ENCODE measurements around the gene CD44. TPM values are rescaled to one million over a fixed set of nuclear protein-coding genes. Genes with fewer than 3 reads are reported as not detected.

Gene CD44
- total RNA-seq, 1 donor from 2014 or later, result 155 TPM

GRCh38 chr11:35169112-35169511, 30.1 kb downstream of the CD44 start:
- Mint-ChIP-seq H3K4me3 (ENCODE audit: unreplicated experiment) (no peak overlapping the region), H3K27ac (ENCODE audit: unreplicated experiment) (no peak overlapping the region), H3K36me3 (ENCODE audit: low read depth, unreplicated experiment) (peaks cover 4% of the 10 kb centered on the region), H3K9me3 (ENCODE audit: unreplicated experiment) (no peaks in the 10 kb centered on the region), H3K27me3 (ENCODE audit: unreplicated experiment) (no peaks in the 10 kb centered on the region), H3K4me1 (ENCODE audit: unreplicated experiment) (peaks cover 42% of the 10 kb centered on the region)
- no peak for TF ChIP-seq CTCF (IDR thresholded peaks at IDR 0.05; ENCODE audit: unreplicated experiment)
- no peak for DNase-seq (ENCODE audit: low spot score)

- Mint-ChIP-seq H3K36me3 (ENCODE audit: low read depth, unreplicated experiment) (peaks cover 4% of the 10 kb centered on the region), H3K4me3 (ENCODE audit: unreplicated experiment) (no peak overlapping the region), H3K9me3 (ENCODE audit: unreplicated experiment) (no peaks in the 10 kb centered on the region), H3K4me1 (ENCODE audit: unreplicated experiment) (peaks cover 45% of the 10 kb centered on the region), H3K27ac (ENCODE audit: unreplicated experiment) (no peak overlapping the region), H3K27me3 (ENCODE audit: unreplicated experiment) (no peaks in the 10 kb centered on the region)
- TF ChIP-seq CTCF (IDR thresholded peaks at IDR 0.05; ENCODE audit: unreplicated experiment), result no peak
- no peak for DNase-seq (ENCODE audit: low spot score)
Observed at GRCh38 chr11:35169754-35170153, 30.8 kb downstream of the CD44 start.

- Mint-ChIP-seq H3K9me3 (ENCODE audit: unreplicated experiment) (no peaks in the 10 kb centered on the region), H3K27me3 (ENCODE audit: unreplicated experiment) (no peaks in the 10 kb centered on the region)
Observed at GRCh38 chr11:35170503-35170902, 31.5 kb downstream of the CD44 start.

GRCh38 chr11:35171226-35171625, 32.3 kb downstream of the CD44 start:
- H3K4me1 Mint-ChIP-seq (ENCODE audit: unreplicated experiment), result peaks cover 42% of the 10 kb centered on the region
- no peak overlapping the region for H3K4me3 Mint-ChIP-seq (ENCODE audit: unreplicated experiment)
- H3K9me3 Mint-ChIP-seq (ENCODE audit: unreplicated experiment), result no peaks in the 10 kb centered on the region
- no peak for TF ChIP-seq CTCF (IDR thresholded peaks at IDR 0.05; ENCODE audit: unreplicated experiment)
- no peak for DNase-seq (ENCODE audit: low spot score)
- H3K27me3 Mint-ChIP-seq (ENCODE audit: unreplicated experiment), result no peaks in the 10 kb centered on the region
- no peak overlapping the region for H3K27ac Mint-ChIP-seq (ENCODE audit: unreplicated experiment)
- peaks cover 4% of the 10 kb centered on the region for H3K36me3 Mint-ChIP-seq (ENCODE audit: low read depth, unreplicated experiment)

More at GRCh38 chr11:35170503-35170902, 31.5 kb downstream of the CD44 start:
- peaks cover 48% of the 10 kb centered on the region for H3K4me1 Mint-ChIP-seq (ENCODE audit: unreplicated experiment)
- no peak overlapping the region for H3K27ac Mint-ChIP-seq (ENCODE audit: unreplicated experiment)
- no peak overlapping the region for H3K4me3 Mint-ChIP-seq (ENCODE audit: unreplicated experiment)
- TF ChIP-seq CTCF (IDR thresholded peaks at IDR 0.05; ENCODE audit: unreplicated experiment), result no peak
- DNase-seq (ENCODE audit: low spot score), result no peak
- peaks cover 4% of the 10 kb centered on the region for H3K36me3 Mint-ChIP-seq (ENCODE audit: low read depth, unreplicated experiment)

GRCh38 chr11:35173011-35173511, 34.1 kb downstream of the CD44 start:
- Mint-ChIP-seq H3K9me3 (ENCODE audit: unreplicated experiment) (no peaks in the 10 kb centered on the region), H3K27me3 (ENCODE audit: unreplicated experiment) (no peaks in the 10 kb centered on the region), H3K27ac (ENCODE audit: unreplicated experiment) (no peak overlapping the region), H3K36me3 (ENCODE audit: low read depth, unreplicated experiment) (peaks cover 4% of the 10 kb centered on the region), H3K4me1 (ENCODE audit: unreplicated experiment) (peaks cover 30% of the 10 kb centered on the region), H3K4me3 (ENCODE audit: unreplicated experiment) (no peak overlapping the region)
- no peak for TF ChIP-seq CTCF (IDR thresholded peaks at IDR 0.05; ENCODE audit: unreplicated experiment)
- DNase-seq (ENCODE audit: low spot score), result no peak
